BJ (cell line): ENCODE results near the gene GPHB5. TPM values are rescaled to one million over a fixed set of nuclear protein-coding genes. Genes with fewer than 3 reads are reported as not detected.

Source experiments
- CTCF ChIA-PET: fragments of 350-600 bp; formaldehyde crosslinking; extraction: SDS; loops from one replicate; lab custom pipeline; 2021; ENCODE audit warnings: antibody characterized with exemption, inconsistent platforms; lab: Yijun Ruan, JAX
- POLR2A ChIA-PET: fragments of 300-600 bp; sonication (Branson Sonifier 250); formaldehyde crosslinking; extraction: SDS; loops from one replicate; lab custom pipeline; 2021; ENCODE audit warnings: antibody characterized with exemption; lab: Charles Lee
- DNase-seq: peaks from one replicate; pipeline ENCODE4 v3.0.0-alpha.2; 2011; ENCODE audit warnings: low read depth
- H3K27me3 ChIP-seq: 2 replicates; pipeline ENCODE4 v1.6.0; 2011; ENCODE audit warnings: low read length; ENCODE audit not compliant: control insufficient read depth, insufficient read depth
- H3K36me3 ChIP-seq: 2 replicates; pipeline ENCODE4 v1.5.1; 2011; ENCODE audit warnings: low read length; ENCODE audit not compliant: control insufficient read depth, insufficient read depth
- H3K4me3 ChIP-seq: 2 replicates; pipeline ENCODE4 v1.5.1; 2011; ENCODE audit warnings: low read depth, mild to moderate bottlenecking, control low read depth, low read length
- polyA minus RNA-seq: library from RNA; depleted of rRNA, polyadenylated mRNA; stranded (reverse); fragments of >200 nt; gene quantifications from 2 replicates; pipeline ENCODE4 v1.2.3, GENCODE V29; 2011; rRNA and poly(A)+ RNA removed
- polyA plus RNA-seq: library from polyadenylated mRNA; depleted of rRNA; stranded (reverse); fragments of >200 nt; gene quantifications from 2 replicates; pipeline ENCODE4 v1.2.3, GENCODE V29; 2011; rRNA removed
- TF ChIP-seq, protein P1 (sequence below): IDR thresholded peaks from 2 replicates; pipeline ENCODE4 v1.5.1; 2011; ENCODE audit warnings: low read depth, mild to moderate bottlenecking, control low read depth, inconsistent platforms, low read length, moderate library complexity; ENCODE audit not compliant: insufficient read depth

GPHB5 gene, protein sequence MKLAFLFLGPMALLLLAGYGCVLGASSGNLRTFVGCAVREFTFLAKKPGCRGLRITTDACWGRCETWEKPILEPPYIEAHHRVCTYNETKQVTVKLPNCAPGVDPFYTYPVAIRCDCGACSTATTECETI
- polyA plus RNA-seq (not detected in 2 replicates), polyA minus RNA-seq (not detected in 2 replicates)

DNA sequence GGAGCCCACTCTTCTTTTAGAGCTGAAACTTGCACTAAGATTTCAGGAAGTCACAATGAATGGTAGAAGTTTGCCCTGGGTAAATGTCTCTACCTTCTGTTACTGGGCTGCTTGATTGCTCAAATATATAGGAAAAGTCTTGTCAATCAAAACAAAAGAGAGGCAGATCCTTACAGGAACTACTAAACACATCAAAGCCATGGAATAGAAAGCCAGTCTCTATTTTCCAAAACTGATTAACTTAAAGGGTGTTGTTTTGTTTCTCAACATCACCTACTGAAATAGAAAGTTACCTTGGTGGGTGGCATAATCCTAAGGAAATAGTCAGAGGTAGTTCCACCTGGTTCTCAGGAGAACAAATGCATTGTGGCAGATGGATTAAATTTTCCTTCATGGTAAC lies at the start of gene GPHB5:
Gene GPHB5, minus strand, starts transcription at position 101 of the 400 bp plus-strand sequence. CDS start 1,086 bp downstream, outside the sequence.
- H3K36me3 ChIP-seq = no peaks in the 10 kb centered on the region
- TF ChIP-seq, protein P1, sequence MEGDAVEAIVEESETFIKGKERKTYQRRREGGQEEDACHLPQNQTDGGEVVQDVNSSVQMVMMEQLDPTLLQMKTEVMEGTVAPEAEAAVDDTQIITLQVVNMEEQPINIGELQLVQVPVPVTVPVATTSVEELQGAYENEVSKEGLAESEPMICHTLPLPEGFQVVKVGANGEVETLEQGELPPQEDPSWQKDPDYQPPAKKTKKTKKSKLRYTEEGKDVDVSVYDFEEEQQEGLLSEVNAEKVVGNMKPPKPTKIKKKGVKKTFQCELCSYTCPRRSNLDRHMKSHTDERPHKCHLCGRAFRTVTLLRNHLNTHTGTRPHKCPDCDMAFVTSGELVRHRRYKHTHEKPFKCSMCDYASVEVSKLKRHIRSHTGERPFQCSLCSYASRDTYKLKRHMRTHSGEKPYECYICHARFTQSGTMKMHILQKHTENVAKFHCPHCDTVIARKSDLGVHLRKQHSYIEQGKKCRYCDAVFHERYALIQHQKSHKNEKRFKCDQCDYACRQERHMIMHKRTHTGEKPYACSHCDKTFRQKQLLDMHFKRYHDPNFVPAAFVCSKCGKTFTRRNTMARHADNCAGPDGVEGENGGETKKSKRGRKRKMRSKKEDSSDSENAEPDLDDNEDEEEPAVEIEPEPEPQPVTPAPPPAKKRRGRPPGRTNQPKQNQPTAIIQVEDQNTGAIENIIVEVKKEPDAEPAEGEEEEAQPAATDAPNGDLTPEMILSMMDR = no peak
- H3K27me3 ChIP-seq = no peaks in the 10 kb centered on the region

DNA sequence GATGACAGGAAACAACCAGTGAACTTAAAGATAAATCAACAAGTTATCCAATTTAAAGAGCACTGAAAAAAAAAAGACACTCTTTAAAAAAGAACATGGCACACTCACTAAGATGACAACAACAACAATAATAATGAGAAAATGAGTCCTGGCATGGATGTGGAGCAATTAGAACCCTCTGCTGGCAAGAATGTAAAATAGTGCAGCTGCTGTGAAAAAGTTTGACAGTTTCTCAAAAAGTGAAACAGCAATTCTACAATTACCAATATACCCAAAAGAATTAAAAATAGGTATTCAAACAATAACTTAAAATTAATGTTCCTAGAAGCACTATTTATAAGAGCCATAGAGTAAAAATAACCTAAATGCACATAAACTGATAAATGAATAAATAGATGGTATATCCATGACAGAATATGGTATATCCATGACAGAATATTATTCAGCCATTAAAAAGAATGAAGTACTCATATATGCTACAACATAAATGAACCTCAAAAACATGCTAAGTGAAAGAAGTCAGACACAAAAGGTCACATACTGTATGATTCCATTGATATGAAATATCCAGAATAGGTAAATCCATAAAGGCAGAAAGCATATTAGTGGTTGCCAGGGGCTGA lies 49.1 kb upstream of the GPHB5 start:
- CTCF ChIA-PET = no interaction called here
- Histone ChIP-seq H3K27me3 (no peaks in the 10 kb centered on the region), H3K4me3 (no peak overlapping the region), H3K36me3 (no peaks in the 10 kb centered on the region)
- no peak for DNase-seq
- POLR2A ChIA-PET = no interaction called here
- TF ChIP-seq, protein P1 = peak; percentile 8; the same call in 1 of the 2 replicates

More for the DNA sequence above, at the start of gene GPHB5:
- no peak for DNase-seq
- ChIA-PET POLR2A (no interaction called here), CTCF (no interaction called here)
- H3K4me3 ChIP-seq = no peak within 1 kb of the TSS

DNA sequence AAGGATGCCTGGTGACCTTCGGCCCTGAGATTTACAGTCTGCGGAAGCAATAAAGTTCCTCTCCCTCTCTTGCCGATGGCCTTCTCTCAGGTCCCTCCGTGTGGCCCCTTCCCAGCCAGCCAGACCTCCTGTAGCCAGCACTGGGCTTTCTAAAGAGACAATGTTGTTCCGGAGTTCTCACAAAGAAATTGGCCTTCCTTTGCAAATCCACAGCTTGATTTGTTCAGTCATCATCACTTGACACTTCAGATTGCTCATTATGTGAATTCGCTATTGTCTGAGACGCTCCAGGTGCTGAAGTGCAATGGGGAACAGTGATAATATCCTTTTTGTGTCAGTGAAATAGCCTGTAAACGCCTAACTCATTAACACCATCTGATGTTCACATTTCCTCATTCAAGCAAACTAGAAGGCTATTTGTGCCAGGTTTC lies 43.7 kb upstream of the GPHB5 start:
- DNase-seq = no peak
- ChIA-PET POLR2A (no interaction called here), CTCF (no interaction called here)
- TF ChIP-seq, protein P1 = no peak
- Histone ChIP-seq H3K36me3 (no peaks in the 10 kb centered on the region), H3K4me3 (no peak overlapping the region), H3K27me3 (no peaks in the 10 kb centered on the region)

DNA sequence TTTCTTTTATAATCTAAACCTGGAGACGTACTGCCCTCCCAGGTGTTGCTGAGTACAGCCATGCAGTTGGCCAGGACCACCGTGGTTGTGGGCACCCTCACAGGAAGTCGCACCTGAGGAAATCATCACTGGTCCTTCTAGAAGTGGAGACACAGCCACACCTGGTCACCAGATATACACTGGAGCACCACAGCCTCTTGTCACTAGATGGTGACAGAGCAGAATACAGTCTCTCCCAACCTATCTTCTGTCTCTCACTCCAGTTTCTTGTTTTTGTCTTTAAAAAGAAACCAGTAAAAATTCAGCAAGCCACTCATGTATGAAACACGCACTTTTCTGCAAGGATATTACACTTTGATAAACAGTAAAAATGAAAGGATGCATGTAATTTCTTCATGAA lies 43.1 kb upstream of the GPHB5 start:
- TF ChIP-seq, protein P1 = no peak
- H3K4me3 ChIP-seq = no peak overlapping the region
- H3K27me3 ChIP-seq = no peaks in the 10 kb centered on the region
- DNase-seq = no peak
- CTCF ChIA-PET = no interaction called here
- H3K36me3 ChIP-seq = no peaks in the 10 kb centered on the region
- POLR2A ChIA-PET = no interaction called here

DNA sequence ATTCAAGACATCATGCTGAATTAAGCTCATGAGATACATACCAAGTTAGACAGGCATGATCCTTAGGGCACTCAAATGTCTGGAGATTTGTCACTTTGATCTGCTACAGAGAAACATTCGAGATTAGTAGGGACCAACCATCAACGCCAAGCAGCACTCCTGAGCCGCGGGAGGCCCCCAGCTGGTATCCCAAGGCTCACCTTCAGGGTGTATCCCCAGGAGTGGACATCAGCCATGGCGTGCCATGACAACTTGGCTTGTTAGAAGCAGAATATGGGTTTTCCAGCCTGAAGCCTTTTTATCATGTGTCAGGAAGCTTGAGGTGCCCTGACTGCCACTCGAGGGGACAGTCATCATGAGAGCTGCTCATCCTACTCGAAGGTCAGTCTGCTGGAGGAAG lies 39.1 kb upstream of the GPHB5 start:
- H3K27me3 ChIP-seq = no peaks in the 10 kb centered on the region
- no peak for DNase-seq
- TF ChIP-seq, protein P1 = no peak
- CTCF ChIA-PET = no interaction called here
- POLR2A ChIA-PET = no interaction called here
- no peak overlapping the region for H3K4me3 ChIP-seq
- no peaks in the 10 kb centered on the region for H3K36me3 ChIP-seq
